PC-9 (cell line): ENCODE measurements around the gene MAZ. TPM values are rescaled to one million over a fixed set of nuclear protein-coding genes. Genes with fewer than 3 reads are reported as not detected.

Source experiments
- BruUV-seq: library from RNA; stranded (reverse); fragments of 400-500 nt; replicated peaks from 2 replicates; lab custom pipeline; 2021; lab: Mats Ljungman, UMichigan
- CTCF ChIA-PET: fragments of 300-600 bp; sonication (Branson Sonifier 250); formaldehyde crosslinking; loops from one replicate; lab custom pipeline; 2022; ENCODE audit warnings: antibody characterized with exemption; lab: Charles Lee
- POLR2A ChIA-PET: fragments of 300-600 bp; sonication (Branson Sonifier 250); formaldehyde crosslinking; loops from one replicate; lab custom pipeline; 2022; ENCODE audit warnings: antibody characterized with exemption; ENCODE audit not compliant: unreplicated experiment; lab: Charles Lee
- DNase-seq, 2 experiments: peaks; one replicate each; pipeline versions ENCODE4 v3.0.0 to v3.0.0-alpha.2; 2015 to 2022; ENCODE audit warnings: mixed read lengths in 1 of 2
- H2AFZ ChIP-seq: fragments of 200-600 bp; sonication (generic); 2 replicates; pipeline ENCODE4 v1.8.1; 2017; ENCODE audit warnings: antibody characterized with exemption
- H3F3A ChIP-seq: fragments of 200-600 bp; sonication (generic); 2 replicates; pipeline ENCODE4 v1.8.1; 2017; ENCODE audit warnings: antibody characterized with exemption, mild to moderate bottlenecking, low read depth; ENCODE audit not compliant: insufficient read depth
- H3K27ac ChIP-seq: fragments of 200-600 bp; sonication (generic); 2 replicates; pipeline ENCODE4 v1.6.1; 2016; ENCODE audit warnings: mixed run types
- H3K27me3 ChIP-seq: fragments of 200-600 bp; sonication (generic); 2 replicates; pipeline ENCODE4 v1.6.1; 2016; ENCODE audit warnings: low read depth, mixed run types; ENCODE audit not compliant: insufficient read depth
- H3K36me3 ChIP-seq: fragments of 200-600 bp; sonication (generic); 2 replicates; pipeline ENCODE4 v1.6.1; 2016; ENCODE audit warnings: low read depth, mixed run types
- H3K4me1 ChIP-seq: fragments of 200-600 bp; sonication (generic); replicated peaks from 2 replicates; pipeline ENCODE4 v1.6.1; 2016; ENCODE audit warnings: mixed run types; ENCODE audit not compliant: insufficient read depth
- H3K4me2 ChIP-seq: fragments of 200-600 bp; sonication (generic); 2 replicates; pipeline ENCODE4 v1.6.1; 2017; ENCODE audit warnings: mixed run types
- H3K4me3 ChIP-seq: fragments of 200-600 bp; sonication (generic); 2 replicates; pipeline ENCODE4 v1.6.1; 2016; ENCODE audit warnings: mixed run types
- H3K79me2 ChIP-seq: fragments of 200-600 bp; sonication (generic); 2 replicates; pipeline ENCODE4 v1.6.1; 2017; ENCODE audit warnings: low read depth, mixed run types
- H3K9me2 ChIP-seq: fragments of 200-600 bp; sonication (generic); 2 replicates; pipeline ENCODE4 v1.8.1; 2017; ENCODE audit warnings: mild to moderate bottlenecking; ENCODE audit not compliant: insufficient read depth
- H3K9me3 ChIP-seq: fragments of 200-600 bp; sonication (generic); 2 replicates; pipeline ENCODE4 v1.8.1; 2016; ENCODE audit warnings: low read depth; ENCODE audit not compliant: insufficient read depth
- H4K20me1 ChIP-seq: fragments of 200-600 bp; sonication (generic); 2 replicates; pipeline ENCODE4 v1.8.1; 2017; ENCODE audit not compliant: insufficient read depth
- EZH2 ChIP-seq: fragments of 200-600 bp; sonication (generic); IDR thresholded peaks from 2 replicates; pipeline ENCODE4 v1.8.0; 2017; ENCODE audit warnings: antibody characterized with exemption, low read depth
- intact Hi-C: fragments of 100-400 bp; cut with micrococcal nuclease; formaldehyde crosslinking; loops from one replicate; pipeline ENCODE4 v1.10.0; 2022; ENCODE audit not compliant: unreplicated experiment
- total RNA-seq: library from RNA; stranded (reverse); gene quantifications from 2 replicates; pipeline ENCODE4 v1.2.3, GENCODE V29; 2021
- TF ChIP-seq, protein P1 (sequence below): fragments of 200-600 bp; sonication (generic); conservative IDR thresholded peaks from 2 replicates; pipeline ENCODE4 v1.6.1; 2017; ENCODE audit warnings: mixed run types, antibody characterized with exemption, mild to moderate bottlenecking, moderate library complexity

The MAZ gene
- total RNA-seq, 1 experiment from 2014 or later: 481 TPM

DNA sequence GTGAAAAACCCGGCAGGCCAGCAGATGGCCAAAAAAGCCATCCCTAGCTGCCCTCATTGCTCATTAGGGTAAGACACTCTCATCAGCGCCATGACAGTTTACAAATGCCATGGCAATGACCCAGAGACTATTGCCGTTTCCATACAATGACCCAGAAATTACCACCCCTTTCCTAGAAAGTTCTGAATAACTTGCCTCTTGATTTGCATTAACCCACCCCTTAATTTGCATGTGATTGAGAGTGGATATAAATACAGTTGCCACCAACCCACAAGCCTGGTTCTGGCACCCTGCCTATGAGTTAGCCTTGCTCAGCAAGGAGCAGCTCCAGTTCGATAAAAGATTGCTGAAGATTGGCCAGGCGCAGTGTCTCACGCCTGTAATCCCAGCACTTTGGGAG, 44.4 kb upstream of the MAZ start:
- DNase-seq: no peak
- CTCF ChIA-PET: interaction anchor here (0.6 to 1.0 kb wide), 2 partner anchors 20 to 28 kb away, joined by 3 to 4 read pairs; no protein-coding TSS in a partner anchor
- Histone ChIP-seq H3K4me1 (peaks cover 36% of the 10 kb centered on the region), H3K27ac (no peak overlapping the region), H3F3A (peaks cover 42% of the 10 kb centered on the region), H3K4me3 (no peak overlapping the region), H4K20me1 (no peaks in the 10 kb centered on the region), H3K36me3 (no peaks in the 10 kb centered on the region), H3K9me3 (no peaks in the 10 kb centered on the region), H3K9me2 (no peaks in the 10 kb centered on the region), H3K4me2 (no peak overlapping the region), H2AFZ (no peak overlapping the region), H3K27me3 (no peaks in the 10 kb centered on the region), H3K79me2 (no peaks in the 10 kb centered on the region)
- intact Hi-C loops: no loop called here
- BruUV-seq: no TSS peak
- POLR2A ChIA-PET: no interaction called here
- TF ChIP-seq EZH2: no peak
- TF ChIP-seq, protein P1, sequence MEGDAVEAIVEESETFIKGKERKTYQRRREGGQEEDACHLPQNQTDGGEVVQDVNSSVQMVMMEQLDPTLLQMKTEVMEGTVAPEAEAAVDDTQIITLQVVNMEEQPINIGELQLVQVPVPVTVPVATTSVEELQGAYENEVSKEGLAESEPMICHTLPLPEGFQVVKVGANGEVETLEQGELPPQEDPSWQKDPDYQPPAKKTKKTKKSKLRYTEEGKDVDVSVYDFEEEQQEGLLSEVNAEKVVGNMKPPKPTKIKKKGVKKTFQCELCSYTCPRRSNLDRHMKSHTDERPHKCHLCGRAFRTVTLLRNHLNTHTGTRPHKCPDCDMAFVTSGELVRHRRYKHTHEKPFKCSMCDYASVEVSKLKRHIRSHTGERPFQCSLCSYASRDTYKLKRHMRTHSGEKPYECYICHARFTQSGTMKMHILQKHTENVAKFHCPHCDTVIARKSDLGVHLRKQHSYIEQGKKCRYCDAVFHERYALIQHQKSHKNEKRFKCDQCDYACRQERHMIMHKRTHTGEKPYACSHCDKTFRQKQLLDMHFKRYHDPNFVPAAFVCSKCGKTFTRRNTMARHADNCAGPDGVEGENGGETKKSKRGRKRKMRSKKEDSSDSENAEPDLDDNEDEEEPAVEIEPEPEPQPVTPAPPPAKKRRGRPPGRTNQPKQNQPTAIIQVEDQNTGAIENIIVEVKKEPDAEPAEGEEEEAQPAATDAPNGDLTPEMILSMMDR: no peak

DNA sequence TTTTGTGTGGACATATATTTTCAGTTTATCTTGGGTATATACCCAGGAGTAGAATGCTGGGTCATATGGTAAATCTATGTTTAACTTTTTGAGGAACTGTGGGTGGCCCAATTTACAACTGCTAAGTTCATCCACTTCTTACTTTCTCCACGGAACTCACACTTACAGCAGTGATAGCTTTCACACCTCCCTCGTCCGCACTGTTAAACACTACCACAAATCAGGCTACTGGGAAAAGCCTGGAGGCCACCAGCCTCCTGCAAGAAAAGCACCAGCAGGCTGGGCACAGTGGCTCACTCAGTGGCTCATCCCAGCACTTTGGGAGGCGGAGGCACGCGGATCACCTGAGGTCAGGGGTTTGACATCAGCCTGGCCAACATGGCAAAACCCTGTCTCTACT, 43.0 kb upstream of the MAZ start:
- no peak overlapping the region for H2AFZ ChIP-seq
- H3K4me2 ChIP-seq: no peak overlapping the region
- H3K4me3 ChIP-seq: no peak overlapping the region
- no peak overlapping the region for H3K27ac ChIP-seq
- no TSS peak for BruUV-seq
- no peaks in the 10 kb centered on the region for H3K79me2 ChIP-seq
- H3K9me3 ChIP-seq: no peaks in the 10 kb centered on the region
- intact Hi-C loops: no loop called here
- H3K27me3 ChIP-seq: no peaks in the 10 kb centered on the region
- H3F3A ChIP-seq: peaks cover 29% of the 10 kb centered on the region
- POLR2A ChIA-PET: no interaction called here
- no peaks in the 10 kb centered on the region for H4K20me1 ChIP-seq
- CTCF ChIA-PET: no interaction called here
- peaks cover 31% of the 10 kb centered on the region for H3K4me1 ChIP-seq
- TF ChIP-seq EZH2: no peak
- TF ChIP-seq, protein P1: no peak
- H3K9me2 ChIP-seq: no peaks in the 10 kb centered on the region
- H3K36me3 ChIP-seq: no peaks in the 10 kb centered on the region
- no peak for DNase-seq

DNA sequence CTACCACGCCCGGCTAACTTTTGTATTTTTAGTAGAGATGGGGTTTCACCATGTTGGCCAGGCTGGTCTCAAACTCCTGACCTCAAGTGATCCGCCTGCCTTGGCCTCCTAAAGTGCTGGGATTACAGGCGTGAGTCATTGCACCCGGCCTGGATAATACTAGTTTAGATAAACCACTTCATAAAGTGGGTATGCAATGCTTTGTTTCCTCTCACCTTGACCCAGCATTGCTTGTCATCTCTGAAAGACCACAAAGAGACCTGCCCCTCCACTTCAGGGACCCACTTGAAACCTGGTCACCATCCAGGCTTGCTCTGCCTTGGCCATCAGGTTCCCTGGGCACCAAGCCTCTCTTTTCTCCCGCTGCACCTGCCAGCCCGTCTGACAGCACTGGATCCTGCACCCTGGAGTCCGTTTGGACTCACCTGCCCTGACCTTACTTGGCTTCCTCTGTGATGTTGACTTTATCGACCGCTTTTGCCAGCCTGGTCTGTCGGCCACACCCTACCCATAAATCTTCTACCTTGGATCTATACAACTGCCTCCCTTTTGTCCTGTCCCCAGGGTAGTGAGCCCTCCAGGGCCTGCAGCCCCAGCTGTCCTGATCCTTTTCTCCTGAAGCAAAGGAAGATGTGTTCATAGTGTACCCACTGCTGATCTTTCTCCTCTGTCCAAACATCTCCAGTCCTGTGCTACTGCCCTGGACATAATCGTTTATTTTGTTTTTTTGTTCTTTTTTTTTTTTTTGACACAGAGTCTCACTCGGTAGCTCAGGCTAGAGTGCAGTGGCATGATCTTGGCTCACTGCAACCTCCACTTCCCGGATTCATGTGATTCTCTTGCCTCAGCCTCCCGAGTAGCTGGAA, 40.9 kb upstream of the MAZ start:
- TF ChIP-seq, protein P1: no peak
- TF ChIP-seq EZH2: no peak
- Histone ChIP-seq H3K36me3 (no peaks in the 10 kb centered on the region), H3K79me2 (no peaks in the 10 kb centered on the region), H4K20me1 (no peaks in the 10 kb centered on the region), H3K9me3 (no peaks in the 10 kb centered on the region), H3K4me3 (no peak overlapping the region), H3K27me3 (no peaks in the 10 kb centered on the region), H3F3A (peaks cover 25% of the 10 kb centered on the region), H2AFZ (no peak overlapping the region), H3K9me2 (no peaks in the 10 kb centered on the region), H3K4me1 (peaks cover 27% of the 10 kb centered on the region), H3K27ac (peak overlapping the region; percentile 47), H3K4me2 (peak overlapping the region; percentile 46)
- no TSS peak for BruUV-seq
- peak; percentile 67 to 92 for DNase-seq
- ChIA-PET CTCF (interaction anchor here (0.5 to 0.6 kb wide), 3 partner anchors 14 to 820 kb away, joined by 3 to 5 read pairs (median 3); no protein-coding TSS in a partner anchor), POLR2A (interaction anchor here (0.6 kb wide), 1 partner anchor 14 kb away, joined by 14 read pairs; no protein-coding TSS in a partner anchor)
- intact Hi-C loops: no loop called here
